GM19452 (cell line): ENCODE results near the gene CCDC142.
A peak's percentile ranks its signal among the peaks of the same experiment; 100 is the strongest.
"Not testable (repeated sequence)": the region's sequence is repeated elsewhere in the genome, so short reads cannot be mapped to it uniquely, and the experiment has no call there.

Experiments used
- ATAC-seq: cut with Tn5 transposase; IDR thresholded peaks from one replicate; pipeline ENCODE4 v1.9.1; 2021; ENCODE audit not compliant: unreplicated experiment

The CCDC142 gene

DNA sequence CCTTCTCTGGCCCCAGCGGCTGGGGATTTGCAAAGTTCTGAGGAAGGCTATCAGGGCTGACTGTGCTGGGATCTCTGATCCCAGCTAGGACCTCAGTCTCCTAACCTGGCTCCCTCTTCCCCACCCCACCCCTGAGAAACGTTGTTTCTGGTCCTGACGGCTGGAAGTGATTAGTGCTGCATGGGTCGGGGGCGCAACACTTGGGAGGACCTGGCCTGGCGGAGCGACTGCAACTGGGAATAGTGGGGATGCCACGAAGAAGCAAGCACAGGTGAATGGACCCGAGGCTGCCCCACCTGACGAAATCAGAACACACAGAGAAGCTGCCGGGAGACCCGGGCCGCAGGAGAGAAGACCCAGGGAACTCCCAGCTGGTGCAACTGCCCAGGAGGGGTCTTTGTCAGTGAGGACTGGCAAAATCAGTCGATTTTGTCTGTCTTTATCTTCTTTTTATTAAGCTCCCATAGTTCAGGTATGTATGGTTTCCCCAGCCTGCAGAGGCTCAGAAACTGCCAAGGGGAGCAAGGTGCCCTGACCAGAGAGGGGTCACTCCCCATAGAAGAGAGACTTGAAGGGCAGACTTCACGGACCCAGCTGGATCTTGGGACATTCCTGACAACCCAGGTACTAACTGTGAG is 17.3 kb upstream of the CCDC142 start:
- ATAC-seq = no peak

- ATAC-seq = no peak
Measured at GRCh38 chr2:74499267-74499939, 16.6 kb upstream of the CCDC142 start, which contains the start of gene LBX2. LBX2 (minus strand) TSS chr2:74499603; CDS start chr2:74499537, 66 bp downstream.

- ATAC-seq = no peak
Measured at GRCh38 chr2:74498500-74499266, 15.9 kb upstream of the CCDC142 start.

DNA sequence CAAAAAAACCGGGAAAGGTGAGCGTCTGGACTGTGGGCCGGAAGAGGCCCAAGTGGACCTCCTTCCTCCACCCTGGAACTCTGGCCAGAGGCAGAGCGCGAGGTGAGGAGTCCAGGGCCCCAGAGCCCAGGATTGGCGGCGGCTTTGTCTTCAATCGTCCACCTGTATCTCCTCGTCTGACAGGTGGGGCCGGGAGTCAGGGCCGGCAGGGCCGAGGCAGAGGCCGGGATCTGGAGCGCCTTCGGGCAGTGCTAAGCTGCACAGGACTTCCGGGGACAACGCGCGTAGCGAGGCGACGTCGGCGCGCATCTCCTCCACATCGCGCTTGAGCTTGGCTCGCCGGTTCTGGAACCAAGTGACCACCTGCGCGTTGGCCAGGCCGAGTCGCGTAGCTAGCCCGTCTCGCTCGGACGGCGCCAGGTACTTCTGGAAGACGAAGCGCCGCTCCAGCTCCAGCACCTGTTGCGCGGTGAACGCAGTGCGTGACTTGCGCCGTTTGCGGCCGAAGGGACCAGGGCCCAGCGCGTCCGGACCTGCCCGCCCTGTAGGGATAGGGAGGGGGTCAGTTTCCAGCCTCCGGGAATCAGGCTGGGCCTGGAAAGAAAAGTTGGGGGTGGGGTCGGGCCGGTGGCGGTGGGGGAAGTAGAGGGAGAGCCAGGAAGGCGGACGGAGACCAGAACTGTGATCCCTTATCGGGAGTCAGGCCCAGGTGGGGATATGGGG is 15.1 kb upstream of the CCDC142 start:
- no peak for ATAC-seq

GRCh38 chr2:74496997-74497776 is 14.4 kb upstream of the CCDC142 start:
- no peak for ATAC-seq

DNA sequence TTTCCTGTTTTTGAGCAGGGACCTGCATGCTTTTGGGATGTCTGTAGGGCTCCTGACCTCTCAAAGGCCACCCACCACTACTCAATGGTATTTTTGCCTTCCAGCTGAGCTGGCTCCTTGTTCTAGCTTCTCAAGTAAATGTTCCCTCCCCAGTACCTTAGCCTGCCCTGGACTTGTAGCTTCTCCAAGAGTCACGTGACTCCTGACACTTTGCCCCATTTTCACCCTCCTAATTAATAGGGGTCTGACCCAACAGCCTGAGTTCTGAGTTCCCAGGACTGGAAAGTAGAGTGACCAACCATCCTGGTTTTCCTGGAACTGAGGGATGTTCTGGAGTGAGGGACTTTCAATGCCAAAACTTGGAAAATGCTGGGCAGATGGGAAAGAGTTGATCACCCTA is 12.6 kb upstream of the CCDC142 start:
- ATAC-seq = no peak

DNA sequence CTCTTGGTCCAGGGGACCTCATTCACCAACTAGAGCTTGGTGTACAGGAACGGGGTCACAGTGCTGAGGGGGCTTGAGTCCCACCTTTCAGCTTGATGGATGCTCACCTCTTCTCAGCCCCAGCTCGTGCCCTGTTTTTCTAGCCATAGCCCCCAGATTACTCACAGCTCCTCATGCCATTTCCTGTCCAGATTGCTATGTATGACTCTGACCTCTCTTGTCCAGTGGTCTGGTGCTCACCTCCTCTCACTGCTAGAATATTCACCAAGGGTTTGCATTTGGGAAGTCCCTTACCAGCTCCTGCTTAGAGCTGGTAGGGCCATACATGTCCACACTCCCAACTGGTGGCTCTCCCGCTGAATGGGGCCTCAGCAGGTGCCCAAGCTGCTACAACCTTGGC is 10.7 kb upstream of the CCDC142 start:
- no peak for ATAC-seq

DNA sequence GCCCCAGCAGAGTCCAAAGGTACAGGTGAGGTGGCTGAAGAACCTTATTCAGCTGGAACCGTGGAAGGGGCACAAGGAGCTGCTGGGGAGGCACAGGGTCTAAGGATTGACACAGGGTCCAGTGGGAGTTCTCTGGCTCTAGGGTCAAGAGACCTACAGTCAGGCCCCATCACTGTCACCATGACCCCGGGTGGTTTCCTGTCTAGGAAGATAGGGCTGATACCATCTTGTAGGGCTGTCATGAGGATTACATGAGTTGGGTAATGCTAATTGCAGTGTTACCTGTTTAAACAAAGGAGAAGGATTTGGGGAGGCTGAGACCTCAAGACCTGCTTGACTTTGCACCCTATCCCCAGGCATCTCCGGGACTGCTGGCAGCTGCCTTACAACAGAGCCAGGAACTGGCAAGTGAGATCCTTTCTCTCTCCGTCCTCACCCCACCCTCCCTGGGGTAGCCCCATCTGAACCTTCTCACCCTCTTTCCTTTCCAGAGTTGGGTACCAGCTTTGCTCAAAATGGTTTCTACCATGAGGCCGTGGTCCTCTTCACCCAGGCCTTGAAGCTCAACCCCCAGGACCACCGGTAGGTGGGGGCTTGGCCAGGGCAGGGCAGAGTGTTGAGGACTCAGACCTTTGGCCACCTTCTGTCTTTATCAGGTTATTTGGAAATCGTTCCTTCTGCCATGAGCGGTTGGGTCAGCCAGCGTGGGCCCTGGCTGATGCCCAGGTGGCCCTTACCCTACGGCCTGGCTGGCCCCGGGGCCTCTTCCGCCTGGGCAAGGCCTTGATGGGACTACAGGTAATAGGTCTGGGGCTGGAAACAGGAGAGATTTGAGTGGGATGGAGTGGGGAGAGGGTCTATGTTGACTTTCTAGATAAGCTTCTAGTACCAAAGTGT is 9.1 kb upstream of the CCDC142 start:
- ATAC-seq = no peak

- ATAC-seq = no peak
Measured at GRCh38 chr2:74489906-74490305, 7.1 kb upstream of the CCDC142 start.

DNA sequence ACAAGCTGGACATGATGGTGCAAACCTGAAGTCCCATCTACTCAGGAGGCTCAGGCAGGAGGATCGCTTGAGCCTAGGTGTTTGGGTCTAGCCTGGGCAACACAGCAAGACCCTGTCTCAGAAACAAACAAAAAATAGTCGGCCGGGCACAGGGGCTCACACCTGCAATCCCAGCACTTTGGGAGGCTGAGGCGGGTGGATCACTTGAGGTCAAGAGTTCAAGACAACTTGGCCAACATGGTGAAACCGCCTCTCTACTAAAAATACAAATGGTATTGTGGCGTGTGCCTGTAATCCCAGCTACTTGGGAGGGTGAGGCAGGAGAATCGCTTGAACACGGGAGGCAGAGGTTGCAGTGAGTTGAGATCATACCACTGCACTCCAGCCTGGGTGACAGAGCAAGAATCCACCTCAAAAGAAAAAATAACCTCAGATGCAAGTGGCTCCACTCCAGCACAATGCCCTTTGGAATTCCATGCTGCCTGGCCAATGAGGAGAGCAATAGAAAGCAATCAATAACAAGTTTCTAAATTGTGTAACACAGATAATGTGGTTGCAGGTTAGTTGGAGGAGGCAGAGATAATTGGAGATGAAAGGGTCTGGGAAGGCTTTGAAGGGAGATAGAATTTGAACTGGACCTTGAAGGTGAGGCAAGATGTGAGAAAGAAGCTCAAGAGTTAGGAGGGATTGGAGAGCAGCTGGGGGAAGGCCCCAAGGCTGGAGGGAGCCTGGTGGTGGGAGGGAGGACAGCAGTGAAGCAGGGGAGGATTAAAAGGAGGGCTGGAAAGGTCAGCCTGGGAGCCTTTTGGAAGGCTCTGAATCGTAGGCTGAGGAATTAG is 6.1 kb upstream of the CCDC142 start:
- no peak for ATAC-seq

DNA sequence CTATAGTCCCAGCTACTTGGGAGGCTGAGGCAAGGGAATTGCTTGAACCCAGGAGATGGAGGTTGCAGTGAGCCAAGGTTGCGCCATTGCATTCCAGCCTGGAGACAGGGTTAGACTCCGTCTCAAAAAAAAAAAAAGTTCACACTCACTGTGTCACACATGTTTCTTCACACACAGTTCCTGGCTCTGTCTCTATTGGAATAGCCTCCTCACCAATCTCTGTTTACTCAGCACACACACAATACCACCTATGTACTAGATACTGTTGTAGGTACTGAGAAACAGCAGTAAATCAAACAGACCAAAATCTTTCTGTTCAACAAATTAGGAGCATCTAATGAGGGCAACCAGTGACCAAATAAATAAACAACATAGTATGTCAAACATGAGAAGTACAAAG is 3.3 kb upstream of the CCDC142 start:
- no peak for ATAC-seq

- ATAC-seq = not testable (repeated sequence)
Measured at GRCh38 chr2:74483675-74484164, 922 bp upstream of the CCDC142 start.

DNA sequence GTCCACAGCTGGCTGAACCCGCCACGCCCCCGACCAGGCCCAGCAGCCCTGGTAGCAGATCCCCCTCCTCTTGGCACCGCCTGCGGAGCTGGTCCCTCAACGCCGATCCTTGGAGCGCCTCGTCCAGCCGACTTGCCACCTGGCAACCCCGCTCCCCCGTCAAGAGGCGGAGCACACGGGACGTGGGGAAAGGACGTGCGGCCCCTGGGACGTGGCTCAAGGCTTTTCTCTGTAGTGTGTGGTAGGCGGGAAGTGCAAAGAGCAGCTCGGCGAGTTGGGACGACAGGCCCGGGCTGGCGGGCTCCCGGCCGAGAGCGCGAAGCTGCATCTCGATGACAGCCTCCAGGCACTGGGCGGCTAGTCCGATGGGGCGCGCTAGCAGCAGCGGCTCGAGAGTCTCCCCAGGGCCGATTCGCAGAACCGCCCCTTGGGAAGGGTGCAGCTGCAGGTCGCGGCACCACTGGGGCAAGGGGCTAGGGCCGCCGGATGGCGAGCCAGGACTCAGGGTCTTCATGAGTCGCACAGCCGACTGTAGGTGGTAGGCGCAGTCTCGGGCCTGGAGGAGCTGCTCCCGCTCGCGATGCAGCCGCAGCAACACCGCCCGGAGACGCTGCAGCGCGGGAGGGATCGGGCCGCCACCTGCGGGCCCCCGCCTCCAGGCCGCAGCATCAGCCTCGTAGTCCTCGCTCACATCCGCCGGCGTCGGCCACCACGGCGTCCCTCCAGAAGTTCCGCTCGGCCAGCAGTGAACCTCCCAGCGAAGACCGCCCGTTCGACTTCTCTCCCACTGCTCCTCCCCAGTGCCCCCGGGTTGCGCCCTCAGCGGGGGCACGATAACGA is 617 bp downstream of the CCDC142 start:
- peak; percentile 41 for ATAC-seq

- no peak for ATAC-seq
Measured at GRCh38 chr2:74481431-74481830, 1.4 kb downstream of the CCDC142 start.

GRCh38 chr2:74474899-74475298 is 7.9 kb downstream of the CCDC142 start:
- ATAC-seq = no peak

DNA sequence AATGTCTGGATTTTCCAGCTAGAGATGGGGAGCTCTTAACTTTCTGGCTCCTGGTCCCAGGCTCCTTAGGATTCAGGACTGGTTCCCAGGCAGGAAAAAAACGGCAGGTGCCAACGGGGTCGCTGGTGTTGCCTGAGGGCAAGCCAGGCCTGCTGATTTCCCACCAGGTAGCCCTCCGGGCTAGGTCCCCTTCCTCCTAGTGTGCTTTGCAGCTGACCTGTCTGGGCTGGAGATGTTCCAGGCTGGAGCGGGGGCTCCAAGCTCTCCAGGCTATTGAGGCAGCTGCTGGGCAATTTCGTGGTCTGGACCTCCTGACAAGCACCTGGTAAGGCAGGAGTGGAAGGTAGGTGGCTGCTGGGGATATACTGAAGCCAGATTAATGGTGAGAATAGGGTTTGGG is 8.3 kb downstream of the CCDC142 start:
- no peak for ATAC-seq

DNA sequence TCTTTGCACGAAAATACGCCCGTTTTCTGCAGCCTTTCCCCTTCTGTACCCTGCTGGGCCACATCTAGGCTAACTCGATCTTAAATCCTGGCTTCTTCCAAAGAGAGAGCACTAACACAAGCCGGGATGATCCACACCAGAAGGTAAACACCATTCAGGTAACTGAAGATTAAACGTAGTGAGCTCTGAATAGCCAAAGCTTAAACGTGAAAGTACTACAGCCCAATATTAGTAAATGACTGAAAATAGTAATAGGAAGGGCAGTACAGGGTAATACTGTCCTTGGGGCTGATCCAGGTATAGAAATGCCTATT is 9.9 kb downstream of the CCDC142 start:
- no peak for ATAC-seq
